ENCODE measurements around the gene RIPK1. TPM values are rescaled to one million over a fixed set of nuclear protein-coding genes. Genes with fewer than 3 reads are reported as not detected.
"Not testable (repeated sequence)": the region's sequence is repeated elsewhere in the genome, so short reads cannot be mapped to it uniquely, and the experiment has no call there.

RIPK1 gene
- total RNA-seq, 1 experiment from 2014 or later: 14.5 TPM

DNA sequence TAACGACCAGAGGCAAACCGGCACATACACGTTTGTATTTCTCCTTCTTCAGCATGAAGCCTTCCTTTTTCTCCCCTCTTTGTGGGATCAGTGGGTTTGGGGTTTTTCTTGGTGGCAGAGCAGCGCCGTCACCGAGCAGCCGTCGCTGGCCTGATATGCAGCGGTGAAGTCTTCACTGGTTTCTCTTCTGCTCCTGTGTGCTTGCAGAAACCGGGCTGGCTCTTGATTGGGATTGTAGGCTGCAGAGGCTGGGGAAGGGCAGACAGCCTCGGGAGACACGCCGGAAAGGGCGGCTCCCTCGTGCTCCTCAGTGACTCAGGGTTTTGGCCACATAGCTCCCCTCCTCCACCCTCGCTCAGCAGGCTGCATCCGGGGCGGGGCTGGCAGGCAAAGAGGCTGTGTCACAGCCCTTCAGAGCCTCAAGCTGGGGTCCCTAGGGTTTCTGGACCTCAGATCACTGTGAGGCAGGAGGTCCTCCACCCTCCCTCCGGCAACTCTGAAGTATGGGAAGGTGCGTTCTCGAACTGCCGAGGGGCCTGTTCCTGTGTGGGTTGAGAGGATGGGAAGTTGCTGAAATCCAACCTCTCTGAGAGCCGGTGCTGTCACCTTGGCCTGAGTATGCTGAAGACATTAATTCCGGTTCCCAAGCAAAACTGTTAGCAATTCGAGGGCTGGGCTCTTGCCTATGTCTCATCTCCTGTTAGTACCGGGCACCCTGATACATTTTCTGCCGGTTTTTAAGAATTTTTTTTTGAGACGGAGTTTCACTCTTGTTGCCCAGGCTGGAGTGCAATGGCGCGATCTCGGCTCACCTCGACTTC is 44.4 kb upstream of the RIPK1 start:
- Histone ChIP-seq H3K36me3 (ENCODE audit: low read depth, low read length) (peaks cover 6% of the 10 kb centered on the region; the same call in 1 of the 2 replicates), H3K4me3 (ENCODE audit: low read length) (no peak overlapping the region), H3K9me3 (ENCODE audit: low read length) (no peaks in the 10 kb centered on the region), H3K79me2 (ENCODE audit: low read length) (peaks cover 5% of the 10 kb centered on the region; the same call in 1 of the 2 replicates), H3K4me2 (ENCODE audit: low read length) (peak overlapping the region; percentile 43), H3K9ac (ENCODE audit: low read length) (peak overlapping the region; percentile 49), H4K20me1 (ENCODE audit: low read length) (no peaks in the 10 kb centered on the region), H3K27ac (ENCODE audit: low read length) (peak overlapping the region; percentile 75), H3K27me3 (ENCODE audit: low read length) (no peaks in the 10 kb centered on the region), H3K4me1 (ENCODE audit: insufficient read depth, low read length) (peaks cover 24% of the 10 kb centered on the region), H3K9me2 (replicated peaks; ENCODE audit: low read length) (no peaks in the 10 kb centered on the region), H2AFZ (ENCODE audit: low read length) (peak overlapping the region; percentile 38), H3F3A (ENCODE audit: low read length, unreplicated experiment) (peaks cover 3% of the 10 kb centered on the region)
- intact Hi-C loops (cut with micrococcal nuclease): loop anchor here (1.0 kb wide), 1 partner anchor 25 kb away; the partner anchor contains the start of gene NQO2
- ChIA-PET POLR2A (ENCODE audit: unreplicated experiment) (interaction anchor here (0.6 to 1.4 kb wide), 3 partner anchors 21 to 30 kb away, joined by 3 to 13 read pairs (median 4); no protein-coding TSS in a partner anchor), CTCF (no interaction called here)
- DNase-seq (peak; percentile 90), ATAC-seq (peak; percentile 98)
- TF ChIP-seq, protein P1, sequence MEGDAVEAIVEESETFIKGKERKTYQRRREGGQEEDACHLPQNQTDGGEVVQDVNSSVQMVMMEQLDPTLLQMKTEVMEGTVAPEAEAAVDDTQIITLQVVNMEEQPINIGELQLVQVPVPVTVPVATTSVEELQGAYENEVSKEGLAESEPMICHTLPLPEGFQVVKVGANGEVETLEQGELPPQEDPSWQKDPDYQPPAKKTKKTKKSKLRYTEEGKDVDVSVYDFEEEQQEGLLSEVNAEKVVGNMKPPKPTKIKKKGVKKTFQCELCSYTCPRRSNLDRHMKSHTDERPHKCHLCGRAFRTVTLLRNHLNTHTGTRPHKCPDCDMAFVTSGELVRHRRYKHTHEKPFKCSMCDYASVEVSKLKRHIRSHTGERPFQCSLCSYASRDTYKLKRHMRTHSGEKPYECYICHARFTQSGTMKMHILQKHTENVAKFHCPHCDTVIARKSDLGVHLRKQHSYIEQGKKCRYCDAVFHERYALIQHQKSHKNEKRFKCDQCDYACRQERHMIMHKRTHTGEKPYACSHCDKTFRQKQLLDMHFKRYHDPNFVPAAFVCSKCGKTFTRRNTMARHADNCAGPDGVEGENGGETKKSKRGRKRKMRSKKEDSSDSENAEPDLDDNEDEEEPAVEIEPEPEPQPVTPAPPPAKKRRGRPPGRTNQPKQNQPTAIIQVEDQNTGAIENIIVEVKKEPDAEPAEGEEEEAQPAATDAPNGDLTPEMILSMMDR (conservative IDR thresholded peaks at IDR 0.05; ENCODE audit: low read depth, low read length): no peak
- TF ChIP-seq EZH2 (IDR thresholded peaks at IDR 0.05; ENCODE audit: low read length, unreplicated experiment): no peak
- TF ChIP-seq EZH2phosphoT487 (IDR thresholded peaks at IDR 0.05; ENCODE audit: borderline replicate concordance, low read length): no peak
- BruUV-seq (replicated peaks): TSS peak; percentile 73

DNA sequence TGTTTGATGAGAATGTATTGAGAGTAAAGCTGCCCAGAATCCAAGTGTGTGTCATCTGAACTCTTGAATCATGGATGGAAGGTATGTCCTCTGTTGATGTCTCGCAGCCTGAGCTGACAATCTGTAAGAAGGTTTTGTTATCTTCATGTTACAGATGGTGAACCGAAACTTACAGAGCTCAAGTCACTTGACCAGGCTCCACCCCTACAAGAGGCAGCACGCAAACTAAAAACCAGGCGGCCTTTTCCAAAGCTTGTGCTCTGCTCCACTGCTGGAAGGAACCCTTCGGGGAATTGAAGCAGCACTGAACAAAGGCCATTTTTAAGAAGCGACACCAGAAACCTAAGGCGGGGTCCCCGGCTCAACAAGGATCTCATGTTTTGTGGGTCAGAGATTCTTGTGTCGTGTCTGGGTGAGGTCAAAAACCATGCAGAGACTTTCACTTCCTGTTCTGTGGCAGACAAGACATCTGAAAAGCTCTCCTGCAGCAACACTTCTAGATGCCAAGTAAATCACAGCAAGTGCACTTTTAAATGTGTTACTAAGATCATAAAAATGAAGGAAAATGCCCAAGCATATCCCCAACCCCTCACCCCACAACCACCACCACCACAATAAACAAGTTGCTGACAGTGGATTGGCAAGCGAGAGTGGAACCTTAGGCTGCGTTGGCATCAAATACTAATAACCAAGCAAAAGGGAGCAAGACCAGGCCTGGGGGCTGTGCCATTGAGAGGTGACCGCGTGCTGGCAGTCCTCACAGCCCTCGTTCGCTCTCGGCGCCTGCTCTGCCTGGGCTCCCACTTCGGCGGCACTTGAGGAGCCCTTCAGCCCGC is 41.3 kb upstream of the RIPK1 start:
- DNase-seq: no peak
- ChIA-PET POLR2A (ENCODE audit: unreplicated experiment) (no interaction called here), CTCF (no interaction called here)
- H3K79me2 ChIP-seq (ENCODE audit: low read length): peaks cover 5% of the 10 kb centered on the region; the same call in 1 of the 2 replicates
- no TSS peak for BruUV-seq (replicated peaks)
- no peaks in the 10 kb centered on the region for H3F3A ChIP-seq (ENCODE audit: low read length, unreplicated experiment)
- no peaks in the 10 kb centered on the region for H3K27me3 ChIP-seq (ENCODE audit: low read length)
- H3K9me3 ChIP-seq (ENCODE audit: low read length): no peaks in the 10 kb centered on the region
- H3K27ac ChIP-seq (ENCODE audit: low read length): no peak overlapping the region
- no peaks in the 10 kb centered on the region for H3K36me3 ChIP-seq (ENCODE audit: low read depth, low read length)
- no peaks in the 10 kb centered on the region for H3K9me2 ChIP-seq (replicated peaks; ENCODE audit: low read length)
- H3K9ac ChIP-seq (ENCODE audit: low read length): no peak overlapping the region
- TF ChIP-seq, protein P1 (conservative IDR thresholded peaks at IDR 0.05; ENCODE audit: low read depth, low read length): no peak
- TF ChIP-seq EZH2phosphoT487 (IDR thresholded peaks at IDR 0.05; ENCODE audit: borderline replicate concordance, low read length) (no peak), EZH2 (IDR thresholded peaks at IDR 0.05; ENCODE audit: low read length, unreplicated experiment) (no peak)
- no peak overlapping the region for H3K4me3 ChIP-seq (ENCODE audit: low read length)
- no peak overlapping the region for H2AFZ ChIP-seq (ENCODE audit: low read length)
- intact Hi-C loops (cut with micrococcal nuclease): no loop called here
- no peaks in the 10 kb centered on the region for H4K20me1 ChIP-seq (ENCODE audit: low read length)
- no peak overlapping the region for H3K4me2 ChIP-seq (ENCODE audit: low read length)
- peaks cover 24% of the 10 kb centered on the region for H3K4me1 ChIP-seq (ENCODE audit: insufficient read depth, low read length)
- no peak for ATAC-seq

DNA sequence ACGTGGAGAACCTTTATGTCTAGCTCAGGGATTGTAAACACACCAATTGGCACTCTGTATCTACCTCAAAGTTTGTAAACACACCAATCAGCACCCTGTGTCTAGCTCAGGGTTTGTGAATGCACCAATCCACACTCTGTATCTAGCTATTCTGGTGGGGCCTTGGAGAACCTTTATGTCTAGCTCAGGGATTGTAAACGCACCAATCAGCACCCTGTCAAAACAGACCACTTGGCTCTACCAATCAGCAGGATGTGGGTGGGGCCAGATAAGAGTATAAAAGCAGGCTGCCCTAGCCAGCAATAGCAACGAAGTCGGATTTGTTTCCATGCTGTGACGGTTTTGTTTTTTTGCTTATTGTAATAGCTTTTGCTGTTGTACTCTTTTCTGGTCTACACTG is 40.1 kb upstream of the RIPK1 start:
- H3K4me2 ChIP-seq (ENCODE audit: low read length); H3K36me3 ChIP-seq (ENCODE audit: low read depth, low read length); POLR2A ChIA-PET (ENCODE audit: unreplicated experiment); DNase-seq; H3K4me3 ChIP-seq (ENCODE audit: low read length); H3K27ac ChIP-seq (ENCODE audit: low read length); H4K20me1 ChIP-seq (ENCODE audit: low read length); H3K9me3 ChIP-seq (ENCODE audit: low read length); H3K27me3 ChIP-seq (ENCODE audit: low read length); BruUV-seq (replicated peaks); H3K9me2 ChIP-seq (replicated peaks; ENCODE audit: low read length); ATAC-seq; H3F3A ChIP-seq (ENCODE audit: low read length, unreplicated experiment); intact Hi-C loops (cut with micrococcal nuclease); H3K9ac ChIP-seq (ENCODE audit: low read length); H2AFZ ChIP-seq (ENCODE audit: low read length); CTCF ChIA-PET; H3K79me2 ChIP-seq (ENCODE audit: low read length): not testable (repeated sequence)
- H3K4me1 ChIP-seq (ENCODE audit: insufficient read depth, low read length): peaks cover 19% of the 10 kb centered on the region

All from PC-3 (cell line).